Skeletal muscle cell (primary cell): ENCODE measurements around the gene NATD1.

Experiments
- DNase-seq: peaks from one replicate; pipeline ENCODE4 v3.0.0-alpha.2; 2010; ENCODE audit warnings: low read depth
- H3K4me3 ChIP-seq: 2 replicates; pipeline ENCODE4 v1.5.1; 2011; ENCODE audit warnings: low read depth, mild to moderate bottlenecking, control low read depth, low read length, moderate library complexity

The NATD1 gene

DNA sequence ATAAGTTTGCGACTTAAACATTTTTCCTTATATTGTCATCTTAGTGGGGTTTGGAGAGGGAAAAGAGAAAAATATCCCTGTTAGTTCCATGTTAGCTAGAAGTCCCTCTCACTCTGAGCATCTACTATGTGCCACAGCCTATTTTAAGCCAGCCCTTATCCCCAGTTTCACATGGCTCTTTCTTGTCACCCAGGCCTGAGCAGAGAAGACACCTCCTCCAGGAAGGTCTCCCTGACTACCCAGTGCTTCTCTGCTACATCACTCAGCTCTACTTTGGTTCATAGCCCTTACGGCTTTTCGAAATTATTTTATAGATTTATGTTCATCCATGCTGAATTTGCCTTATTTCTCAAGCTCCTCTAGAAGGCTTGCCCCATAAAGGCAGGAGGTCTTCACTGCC lies 24.1 kb upstream of the NATD1 start:
- DNase-seq = no peak
- H3K4me3 ChIP-seq = no peak overlapping the region

DNA sequence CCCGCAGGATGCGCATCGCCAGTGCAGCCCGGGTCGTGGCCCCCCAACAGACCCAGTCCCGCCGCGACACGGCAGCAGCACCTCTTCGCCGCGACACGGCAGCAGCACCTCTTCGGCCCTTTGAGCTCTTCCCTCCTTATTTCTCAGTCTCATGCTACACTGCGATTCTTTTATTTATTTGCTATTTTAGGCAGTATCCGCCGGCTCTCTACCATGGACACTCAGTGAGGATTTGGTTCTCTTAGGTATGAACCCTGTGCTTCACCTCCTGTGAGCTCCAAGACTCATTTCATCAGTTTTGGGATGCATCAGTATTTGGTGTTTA lies 23.0 kb upstream of the NATD1 start:
- DNase-seq = no peak
- H3K4me3 ChIP-seq = peak overlapping the region; percentile 59

- H3K4me3 ChIP-seq = peak overlapping the region; percentile 59
These were observed 22.5 kb upstream of the NATD1 start for GRCh38 chr17:21275579-21276263.

GRCh38 chr17:21275047-21275578 lies 21.9 kb upstream of the NATD1 start:
- no peak for DNase-seq
- peak overlapping the region; percentile 59 for H3K4me3 ChIP-seq

More at GRCh38 chr17:21275579-21276263, 22.5 kb upstream of the NATD1 start:
- DNase-seq = no peak

DNA sequence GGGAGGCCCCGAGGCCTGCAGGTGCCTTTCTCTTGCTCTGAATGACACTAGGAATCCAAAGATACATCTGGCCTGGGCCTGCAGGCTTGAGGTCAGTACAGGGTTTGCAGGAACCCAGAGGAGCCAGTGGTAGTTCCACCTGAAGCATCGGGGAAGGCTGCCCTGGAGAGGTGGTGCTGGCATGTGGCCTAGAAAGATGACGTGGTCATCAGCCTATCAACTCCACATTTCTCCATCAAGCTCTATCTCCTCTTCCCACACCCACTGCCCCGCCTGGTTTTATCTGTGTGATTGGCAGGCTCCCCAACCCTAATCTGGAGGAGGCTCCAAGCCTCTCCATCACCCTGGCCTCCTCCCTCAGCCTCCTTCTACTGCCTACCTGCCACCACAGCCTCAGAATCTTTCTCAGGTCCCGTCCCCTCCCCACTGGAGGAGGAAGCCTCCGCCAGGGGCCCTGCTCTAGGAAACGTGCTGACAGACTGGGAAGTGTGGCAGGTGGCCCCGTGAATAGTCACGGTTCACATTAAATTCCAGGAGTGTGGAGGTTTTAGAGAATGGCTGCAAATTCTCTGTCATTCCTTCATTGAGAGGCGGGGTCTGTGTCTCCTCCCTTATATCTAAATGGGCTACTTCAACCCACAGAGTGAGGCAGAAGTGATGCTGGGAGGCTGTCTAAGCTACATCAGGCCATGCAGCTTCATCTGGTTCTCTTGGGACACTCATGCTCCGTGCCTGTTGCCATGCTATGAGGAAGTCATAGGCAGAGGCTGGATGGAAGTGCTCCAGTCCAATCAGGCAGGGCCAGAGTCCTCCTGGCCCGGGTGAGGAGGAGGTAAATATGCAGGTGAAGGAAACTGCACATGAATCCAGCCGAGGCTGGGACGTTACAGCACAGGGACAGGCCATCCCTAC lies 19.9 kb upstream of the NATD1 start:
- no peak overlapping the region for H3K4me3 ChIP-seq
- no peak for DNase-seq

- no peak overlapping the region for H3K4me3 ChIP-seq
- no peak for DNase-seq
These were observed 19.0 kb upstream of the NATD1 start for GRCh38 chr17:21272250-21272649.

- no peak for DNase-seq
- H3K4me3 ChIP-seq = no peak overlapping the region
These were observed 18.4 kb upstream of the NATD1 start for GRCh38 chr17:21271454-21272183.

- no peak for DNase-seq
- H3K4me3 ChIP-seq = no peak overlapping the region
These were observed 16.2 kb upstream of the NATD1 start for GRCh38 chr17:21269394-21269793.

- no peak for DNase-seq
- H3K4me3 ChIP-seq = no peak overlapping the region
These were observed 15.5 kb upstream of the NATD1 start for GRCh38 chr17:21268596-21269188.

GRCh38 chr17:21263376-21263775 lies 10.2 kb upstream of the NATD1 start:
- H3K4me3 ChIP-seq = no peak overlapping the region
- no peak for DNase-seq

DNA sequence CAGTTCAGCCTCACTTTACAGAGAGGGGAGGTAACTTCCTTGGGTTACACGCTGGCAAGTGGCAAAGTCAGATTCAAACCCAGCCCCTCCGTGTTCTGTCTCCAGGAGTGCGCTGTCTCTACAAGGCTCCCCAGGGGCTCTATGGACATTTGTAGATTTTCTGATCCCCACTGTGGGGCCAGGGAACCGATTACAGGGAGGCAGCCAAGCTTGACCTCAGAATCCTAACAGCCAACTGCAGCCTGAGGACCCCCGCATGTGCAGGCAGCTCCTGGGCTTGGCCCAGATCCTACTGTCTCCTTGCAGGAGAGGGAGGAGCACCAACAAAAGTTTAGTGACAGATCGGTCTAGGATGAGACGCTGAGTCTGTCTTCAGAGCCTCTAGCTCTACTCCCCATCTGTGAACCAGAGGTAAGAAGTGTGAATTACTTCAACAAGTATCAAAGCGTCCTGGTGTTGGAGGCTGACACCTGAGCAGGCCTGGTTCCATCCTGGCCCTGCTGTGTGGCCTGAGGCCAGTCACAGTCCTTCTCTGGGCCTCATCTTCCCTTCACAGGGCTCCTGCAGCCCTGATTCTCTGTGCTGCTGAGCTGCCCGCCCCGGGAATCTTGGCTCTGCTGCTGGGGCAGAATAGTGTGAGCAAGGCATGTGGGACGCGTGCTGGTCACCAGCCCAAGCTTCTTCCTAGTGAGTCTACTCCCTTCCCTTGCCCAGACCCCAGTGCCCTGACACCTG lies 9.2 kb upstream of the NATD1 start:
- no peak for DNase-seq
- no peak overlapping the region for H3K4me3 ChIP-seq

DNA sequence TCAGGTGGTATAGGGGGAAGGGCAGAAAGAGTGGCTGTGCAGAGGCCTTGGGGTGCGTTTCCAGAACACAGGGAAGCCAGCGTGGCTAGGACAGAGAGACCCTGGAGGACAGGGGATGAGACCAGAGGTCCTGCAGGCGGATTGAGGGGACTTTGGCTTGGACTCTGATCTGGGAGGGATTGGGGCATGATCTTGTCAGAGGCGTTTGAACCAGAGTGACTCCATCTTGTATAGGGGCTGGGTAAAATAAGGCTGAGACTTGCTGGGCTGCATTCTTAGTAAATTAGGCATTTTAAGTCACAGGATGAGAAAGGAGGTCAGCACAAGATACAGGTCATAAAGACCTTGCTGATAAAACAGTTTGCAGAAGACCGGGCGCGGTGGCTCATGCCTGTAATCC lies 5.4 kb upstream of the NATD1 start:
- no peak for DNase-seq
- H3K4me3 ChIP-seq = no peak overlapping the region

DNA sequence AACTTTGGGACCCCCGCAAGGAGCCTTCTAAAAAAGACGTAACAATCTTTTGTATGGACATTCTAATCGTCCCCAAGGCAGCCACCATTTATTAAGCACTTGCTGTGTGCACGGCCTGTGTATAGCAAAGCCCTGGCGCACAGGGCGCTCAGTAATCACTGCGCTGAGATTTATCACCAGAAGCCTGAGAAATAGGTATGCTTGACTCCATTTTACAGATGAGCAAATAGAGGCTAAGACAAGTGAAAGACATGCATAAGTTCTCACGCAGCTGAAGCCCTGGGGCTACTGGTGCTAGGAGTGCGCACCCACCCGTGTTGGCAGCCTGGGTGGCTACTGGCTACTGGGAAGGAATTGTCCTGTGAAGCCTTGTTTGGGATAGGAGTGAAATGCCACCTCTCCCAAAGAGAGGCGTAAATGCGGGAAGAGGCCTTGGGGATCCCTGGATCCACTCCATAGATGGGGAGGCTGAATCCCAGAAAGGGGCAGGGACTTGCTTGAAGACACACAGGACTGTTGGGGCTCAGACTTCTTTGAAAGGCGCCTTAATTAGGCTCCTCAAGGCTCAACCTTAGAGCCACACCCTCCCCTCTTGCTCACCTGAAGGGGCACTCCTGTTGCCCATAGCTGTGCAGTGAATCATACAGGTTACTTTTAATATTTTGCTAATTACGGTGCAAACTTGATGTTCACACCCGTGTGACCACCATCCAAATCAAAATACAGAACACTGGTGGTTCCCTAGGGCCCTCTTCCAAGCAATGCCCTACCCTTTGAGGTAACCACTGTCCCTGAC lies 634 bp upstream of the NATD1 start:
- peak overlapping the region; percentile 58 for H3K4me3 ChIP-seq
- no peak for DNase-seq

GRCh38 chr17:21252289-21252795 lies 868 bp downstream of the NATD1 start:
- H3K4me3 ChIP-seq = peak overlapping the region; percentile 58
- DNase-seq = no peak

- no peak overlapping the region for H3K4me3 ChIP-seq
- DNase-seq = no peak
These were observed 1.7 kb downstream of the NATD1 start for GRCh38 chr17:21251337-21252010.

DNA sequence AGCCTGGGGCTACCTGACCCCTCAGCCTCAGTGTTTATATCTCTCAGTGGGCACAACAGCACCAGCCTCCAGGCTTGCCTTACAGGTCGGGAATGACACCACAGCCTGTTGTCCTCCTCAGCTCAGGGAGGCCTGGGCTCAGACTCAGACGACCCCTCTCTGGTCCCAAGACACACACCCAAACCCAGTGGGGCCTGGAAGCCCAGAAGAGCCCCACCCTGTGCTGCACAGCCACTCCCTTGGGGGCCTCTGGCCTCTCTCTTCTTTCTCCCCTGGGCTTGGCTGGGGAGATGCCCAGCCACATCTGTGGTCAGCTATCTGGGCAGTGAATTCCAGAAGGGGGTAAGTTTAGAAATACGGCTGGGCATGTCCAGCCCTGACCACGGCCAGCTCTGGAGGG lies 2.4 kb downstream of the NATD1 start:
- H3K4me3 ChIP-seq = no peak overlapping the region

DNA sequence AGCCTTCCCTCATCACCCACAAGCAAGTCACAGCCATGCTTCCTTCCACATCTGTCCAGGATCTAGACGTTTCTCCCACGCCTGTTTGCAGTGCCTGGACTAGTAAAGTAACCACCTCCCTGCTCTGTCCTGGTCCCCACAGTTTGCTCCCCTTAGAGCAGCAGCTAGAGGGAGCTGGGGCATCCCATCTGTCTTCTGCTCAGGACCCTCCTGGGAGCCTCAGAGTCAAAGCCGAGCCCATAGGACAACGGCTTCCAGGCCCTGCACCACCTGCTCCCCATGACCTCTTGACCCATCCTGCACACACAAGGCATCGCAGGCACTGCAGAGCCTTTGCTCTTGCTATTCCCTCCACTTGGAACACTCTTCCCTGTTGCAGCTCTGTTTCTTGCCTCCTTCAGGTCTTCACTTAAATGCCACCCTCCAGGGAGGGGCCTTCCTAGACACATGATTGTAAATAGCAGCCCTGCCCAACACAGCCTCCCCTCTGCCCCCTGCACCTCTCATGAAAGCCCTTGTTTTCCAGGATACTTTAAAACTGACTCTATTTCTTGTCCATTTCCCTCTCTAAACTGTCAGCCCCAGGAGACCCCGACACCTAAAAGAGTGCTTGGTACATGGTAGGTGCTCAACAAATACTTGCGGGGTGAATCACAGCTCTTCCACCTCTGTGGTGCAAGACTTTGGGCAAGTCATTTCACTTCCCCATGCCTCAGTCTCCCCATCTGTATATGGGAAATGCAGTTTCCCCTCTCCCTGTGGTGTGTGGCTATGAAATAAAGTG lies 3.1 kb downstream of the NATD1 start:
- no peak for DNase-seq
- no peak overlapping the region for H3K4me3 ChIP-seq

More for the DNA sequence above, 2.4 kb downstream of the NATD1 start:
- DNase-seq = no peak
